Smooth muscle cell of the umbilical artery (primary cell): ENCODE measurements around the gene CNNM2. TPM values are rescaled to one million over a fixed set of nuclear protein-coding genes. Genes with fewer than 3 reads are reported as not detected.

Experiments used
- total RNA-seq: library from RNA; depleted of rRNA; stranded (reverse); fragments of >200 nt; gene quantifications from 2 replicates; pipeline ENCODE4 v1.2.3, GENCODE V29; 2014

CNNM2 gene
- total RNA-seq: 7.1 and 8.4 TPM in 2 replicates

DNA sequence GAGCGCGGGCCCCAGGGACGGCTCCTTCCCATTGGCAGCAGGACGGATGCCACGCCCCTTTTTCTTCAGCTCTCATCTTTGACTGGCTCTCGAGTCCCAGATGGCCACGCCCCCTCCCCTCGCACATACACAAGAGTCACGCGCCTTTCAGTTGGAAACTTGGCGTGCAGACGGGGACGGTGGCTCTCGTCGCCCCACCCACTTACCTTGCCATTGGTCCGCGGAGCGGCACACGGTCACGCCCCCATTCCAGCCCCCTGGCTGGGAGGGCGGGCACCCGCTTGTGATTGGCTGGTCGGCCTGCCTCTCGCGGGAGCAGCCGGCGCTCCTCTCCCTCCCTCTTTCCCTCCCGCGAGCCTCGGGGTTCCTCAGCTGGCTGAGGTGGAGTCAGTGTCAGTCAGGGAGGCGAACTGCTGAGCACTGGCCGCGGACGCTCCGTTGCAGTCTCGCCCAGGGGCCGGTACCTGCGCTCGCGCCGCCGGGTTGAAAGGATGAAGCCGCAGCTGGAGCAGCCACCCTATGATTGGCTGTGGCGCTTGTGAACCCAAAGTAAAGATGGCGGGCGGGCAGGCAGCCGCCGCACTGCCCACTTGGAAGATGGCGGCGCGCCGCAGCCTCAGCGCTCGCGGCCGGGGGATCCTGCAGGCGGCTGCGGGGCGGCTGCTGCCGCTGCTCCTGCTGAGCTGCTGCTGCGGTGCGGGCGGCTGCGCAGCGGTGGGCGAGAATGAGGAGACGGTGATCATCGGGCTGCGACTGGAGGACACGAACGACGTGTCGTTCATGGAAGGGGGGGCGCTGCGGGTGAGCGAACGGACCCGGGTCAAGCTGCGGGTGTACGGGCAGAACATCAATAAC is at the start of gene CNNM2:
TSS of gene CNNM2 (plus strand) at position 333 of the 855 bp plus-strand sequence. CDS start at position 520, 187 bp downstream.

DNA sequence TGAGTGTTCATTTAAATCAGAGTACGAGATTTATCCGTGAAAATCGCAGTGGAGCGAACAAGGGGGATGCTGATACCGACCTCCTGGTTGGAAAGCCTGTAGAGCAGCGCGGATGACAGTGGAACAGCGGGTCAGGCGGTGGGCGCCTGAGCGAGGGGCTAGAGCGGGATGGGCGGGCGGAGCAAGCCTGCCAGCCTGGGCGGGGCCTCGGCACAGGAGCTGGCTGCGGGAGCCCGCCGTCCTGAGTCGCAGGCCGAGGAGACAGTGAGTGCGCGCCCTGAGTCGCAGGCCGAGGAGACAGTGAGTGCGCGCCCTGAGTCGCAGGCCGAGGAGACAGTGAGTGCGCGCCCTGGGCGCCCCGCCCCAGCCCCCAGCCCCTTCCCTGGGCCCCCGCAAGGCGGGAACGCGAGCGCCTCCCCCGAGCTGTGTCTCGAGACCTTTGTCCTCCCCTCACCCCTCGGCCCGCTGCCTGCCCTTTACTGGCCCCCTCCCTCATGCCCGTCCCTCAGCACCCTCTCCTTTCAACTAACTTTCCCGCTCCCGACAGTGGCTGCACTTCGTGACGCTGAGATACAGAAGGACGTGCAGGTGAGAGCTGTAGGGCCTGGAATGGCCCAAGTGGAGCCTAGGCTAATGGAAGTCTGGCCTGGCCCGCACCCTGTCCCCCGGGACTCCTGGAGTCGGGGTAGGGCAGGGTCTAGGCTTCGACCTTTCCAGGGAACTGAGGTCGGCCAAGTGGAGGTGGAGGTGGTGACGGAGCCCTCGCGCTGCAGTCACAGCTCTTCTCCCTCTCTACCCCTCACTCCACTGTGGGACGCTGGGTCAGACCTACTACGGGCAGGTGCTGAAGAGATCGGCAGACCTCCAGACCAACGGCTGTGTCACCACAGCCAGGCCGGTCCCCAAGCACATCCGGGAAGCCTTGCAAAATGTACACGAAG is 48.6 kb upstream of the CNNM2 start, which contains the start of gene AS3MT:
TSS of gene AS3MT (plus strand) at position 213 of the 941 bp plus-strand sequence. CDS start at position 336, 123 bp downstream.

Other genes starting within 250 kb of the CNNM2 start
- gene ARL3, start 203.9 kb upstream of the CNNM2 start, total RNA-seq: 6.0 and 8.6 TPM in 2 replicates
- gene SFXN2, start 203.7 kb upstream of the CNNM2 start, total RNA-seq: 2.4 and 6.4 TPM in 2 replicates
- gene WBP1L, start 174.3 kb upstream of the CNNM2 start, total RNA-seq: 51.3 and 78.7 TPM in 2 replicates
- gene CYP17A1, start 80.9 kb upstream of the CNNM2 start, total RNA-seq: not detected in 2 replicates
- gene BORCS7, start 64.0 kb upstream of the CNNM2 start, total RNA-seq: 16.1 and 26.7 TPM in 2 replicates
- 3.9 and 5.3 TPM in 2 replicates for gene AS3MT, start 48.8 kb upstream of the CNNM2 start, total RNA-seq